NCI-H2227 treated with DMSO at 0.1 percent for 48 hours (cell line): Measurements from ENCODE around the gene FAM72D.
"Not testable (repeated sequence)": the region's sequence is repeated elsewhere in the genome, so short reads cannot be mapped to it uniquely, and the experiment has no call there.

Source experiments
- DNase-seq: peaks from one replicate; lab custom pipeline; 2025; lab: John Stamatoyannopoulos, UW

Gene FAM72D

GRCh38 chr1:145082483-145083255 lies 13.1 kb upstream of the FAM72D start:
- DNase-seq: not testable (repeated sequence)

- DNase-seq: not testable (repeated sequence)
These were observed 2.1 kb upstream of the FAM72D start for GRCh38 chr1:145093517-145094149.

- not testable (repeated sequence) for DNase-seq
These were observed 1.0 kb upstream of the FAM72D start for GRCh38 chr1:145094655-145095211.

- not testable (repeated sequence) for DNase-seq
These were observed 6.0 kb downstream of the FAM72D start for GRCh38 chr1:145101725-145102124.

GRCh38 chr1:145103294-145103693 lies 7.5 kb downstream of the FAM72D start:
- not testable (repeated sequence) for DNase-seq

GRCh38 chr1:145111674-145112073 lies 15.9 kb downstream of the FAM72D start:
- not testable (repeated sequence) for DNase-seq

GRCh38 chr1:145112703-145113102 lies 16.9 kb downstream of the FAM72D start:
- DNase-seq: not testable (repeated sequence)

- DNase-seq: not testable (repeated sequence)
These were observed 18.8 kb downstream of the FAM72D start for GRCh38 chr1:145114560-145115057.

- DNase-seq: not testable (repeated sequence)
These were observed 20.1 kb downstream of the FAM72D start for GRCh38 chr1:145115587-145116493.

- not testable (repeated sequence) for DNase-seq
These were observed 24.1 kb downstream of the FAM72D start for GRCh38 chr1:145119842-145120241.

GRCh38 chr1:145122344-145123061 lies 26.7 kb downstream of the FAM72D start:
- not testable (repeated sequence) for DNase-seq

- DNase-seq: not testable (repeated sequence)
These were observed 27.3 kb downstream of the FAM72D start for GRCh38 chr1:145123062-145123395.

- DNase-seq: not testable (repeated sequence)
These were observed 28.3 kb downstream of the FAM72D start for GRCh38 chr1:145123992-145124641.

GRCh38 chr1:145125112-145125511 lies 29.3 kb downstream of the FAM72D start:
- DNase-seq: not testable (repeated sequence)

GRCh38 chr1:145127144-145127543 lies 31.4 kb downstream of the FAM72D start:
- DNase-seq: not testable (repeated sequence)

GRCh38 chr1:145128697-145129469 lies 33.1 kb downstream of the FAM72D start:
- not testable (repeated sequence) for DNase-seq

GRCh38 chr1:145134476-145134875 lies 38.7 kb downstream of the FAM72D start:
- not testable (repeated sequence) for DNase-seq

GRCh38 chr1:145140549-145140948 lies 44.8 kb downstream of the FAM72D start:
- not testable (repeated sequence) for DNase-seq

- not testable (repeated sequence) for DNase-seq
These were observed 48.6 kb downstream of the FAM72D start for GRCh38 chr1:145144264-145144913.
